Measurements from ENCODE around the gene MT1G.
A peak's percentile ranks its signal among the peaks of the same experiment; 100 is the strongest.

DNA sequence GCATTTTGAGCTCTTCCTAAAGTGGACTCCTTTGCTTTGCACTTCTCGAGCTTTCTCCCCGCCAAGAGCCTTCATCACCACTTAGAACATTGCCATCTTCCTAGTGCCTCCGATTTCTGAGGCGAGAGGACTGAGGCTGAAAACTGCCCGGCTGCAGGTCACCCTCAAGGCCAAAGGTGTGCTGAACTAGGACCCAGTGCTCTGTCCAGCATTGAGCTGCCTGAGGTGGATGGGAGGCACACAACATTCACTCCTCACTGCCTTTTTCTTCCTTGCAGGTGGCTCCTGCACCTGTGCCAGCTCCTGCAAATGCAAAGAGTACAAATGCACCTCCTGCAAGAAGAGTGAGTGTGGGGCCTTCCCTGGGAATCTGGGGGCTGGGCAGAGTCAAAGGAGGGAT is 24.0 kb downstream of the MT1G start:
- TF ChIP-seq, protein P1, sequence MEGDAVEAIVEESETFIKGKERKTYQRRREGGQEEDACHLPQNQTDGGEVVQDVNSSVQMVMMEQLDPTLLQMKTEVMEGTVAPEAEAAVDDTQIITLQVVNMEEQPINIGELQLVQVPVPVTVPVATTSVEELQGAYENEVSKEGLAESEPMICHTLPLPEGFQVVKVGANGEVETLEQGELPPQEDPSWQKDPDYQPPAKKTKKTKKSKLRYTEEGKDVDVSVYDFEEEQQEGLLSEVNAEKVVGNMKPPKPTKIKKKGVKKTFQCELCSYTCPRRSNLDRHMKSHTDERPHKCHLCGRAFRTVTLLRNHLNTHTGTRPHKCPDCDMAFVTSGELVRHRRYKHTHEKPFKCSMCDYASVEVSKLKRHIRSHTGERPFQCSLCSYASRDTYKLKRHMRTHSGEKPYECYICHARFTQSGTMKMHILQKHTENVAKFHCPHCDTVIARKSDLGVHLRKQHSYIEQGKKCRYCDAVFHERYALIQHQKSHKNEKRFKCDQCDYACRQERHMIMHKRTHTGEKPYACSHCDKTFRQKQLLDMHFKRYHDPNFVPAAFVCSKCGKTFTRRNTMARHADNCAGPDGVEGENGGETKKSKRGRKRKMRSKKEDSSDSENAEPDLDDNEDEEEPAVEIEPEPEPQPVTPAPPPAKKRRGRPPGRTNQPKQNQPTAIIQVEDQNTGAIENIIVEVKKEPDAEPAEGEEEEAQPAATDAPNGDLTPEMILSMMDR (IDR thresholded peaks at IDR 0.05; ENCODE audit: low read depth, low read length, poor library complexity, severe bottlenecking) = no peak
- TF ChIP-seq EZH2phosphoT487 (IDR thresholded peaks at IDR 0.05; ENCODE audit: borderline replicate concordance, low read length) = 0 out of 2 replicates have a peak, but pooled peaks have one; percentile 48
